Measurements from ENCODE around the gene SREBF1. TPM values are rescaled to one million over a fixed set of nuclear protein-coding genes. Genes with fewer than 3 reads are reported as not detected.

Gene SREBF1
- total and polyA plus RNA-seq, 2 of the 8 experiments (the other 6 are each of a cell fraction or from before 2014, with no cell fraction given) = 28.6 to 70.8 TPM

GRCh38 chr17:17765359-17766076 is 71.3 kb downstream of the SREBF1 start (continued):
- no peak for TF ChIP-seq CTCF (IDR thresholded peaks at IDR 0.05; ENCODE audit: control extremely low read depth in 1 of 3, insufficient read depth in 1 of 3, low read depth in 1 of 3, low read length in 3 of 3)
- TF ChIP-seq MAFK (IDR thresholded peaks at IDR 0.05; ENCODE audit: low read depth, low read length) = no peak
- no peak for TF ChIP-seq NANOG (IDR thresholded peaks at IDR 0.05; ENCODE audit: insufficient read depth, low read depth, low read length, poor library complexity, severe bottlenecking)
- no peak for TF ChIP-seq KDM5A (IDR thresholded peaks at IDR 0.05; ENCODE audit: low read length)
- TF ChIP-seq ATF2 (IDR thresholded peaks at IDR 0.05; ENCODE audit: low read length) = no peak
- TF ChIP-seq RXRA (IDR thresholded peaks at IDR 0.05; ENCODE audit: insufficient read depth, low read depth, low read length) = no peak
- TF ChIP-seq TAF1 (IDR thresholded peaks at IDR 0.05; ENCODE audit: low read depth, low read length) = no peak
- no peak for TF ChIP-seq CHD2 (IDR thresholded peaks at IDR 0.05; ENCODE audit: low read length)
